HG02678 (cell line): ENCODE data around the gene PARD3.

Experiments
- ATAC-seq: cut with Tn5 transposase; IDR thresholded peaks from one replicate; pipeline ENCODE4 v1.9.1; 2021; ENCODE audit warnings: mild to moderate bottlenecking, moderate library complexity; ENCODE audit not compliant: unreplicated experiment

The PARD3 gene

DNA sequence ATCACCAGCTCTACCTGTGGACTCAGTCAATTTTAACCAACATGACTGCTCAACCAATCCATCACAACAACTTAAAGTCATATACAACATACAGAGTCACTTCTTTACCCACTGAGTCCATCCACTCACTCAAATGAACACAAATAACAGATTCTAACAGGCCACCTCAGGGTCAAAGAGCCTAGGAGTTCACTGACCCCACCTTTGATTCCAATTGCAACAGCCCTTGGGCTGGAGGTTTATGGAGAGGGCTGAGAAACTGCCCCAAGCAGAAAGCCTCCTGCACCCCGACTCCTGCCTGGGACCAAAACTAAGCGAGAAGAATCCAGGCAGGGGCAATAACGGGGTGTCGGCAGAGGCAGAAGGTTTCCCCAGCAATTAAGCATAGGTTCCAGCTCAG is 263.8 kb downstream of the PARD3 start:
- ATAC-seq, result no peak

GRCh38 chr10:34549953-34550352 is 265.1 kb downstream of the PARD3 start:
- no peak for ATAC-seq

GRCh38 chr10:34549001-34549400 is 266.1 kb downstream of the PARD3 start:
- no peak for ATAC-seq

GRCh38 chr10:34548466-34548865 is 266.6 kb downstream of the PARD3 start:
- no peak for ATAC-seq

- ATAC-seq, result no peak
Observed at GRCh38 chr10:34547695-34548094, 267.4 kb downstream of the PARD3 start.

- no peak for ATAC-seq
Observed at GRCh38 chr10:34547291-34547690, 267.8 kb downstream of the PARD3 start.

- ATAC-seq, result no peak
Observed at GRCh38 chr10:34544400-34544799, 270.7 kb downstream of the PARD3 start.

DNA sequence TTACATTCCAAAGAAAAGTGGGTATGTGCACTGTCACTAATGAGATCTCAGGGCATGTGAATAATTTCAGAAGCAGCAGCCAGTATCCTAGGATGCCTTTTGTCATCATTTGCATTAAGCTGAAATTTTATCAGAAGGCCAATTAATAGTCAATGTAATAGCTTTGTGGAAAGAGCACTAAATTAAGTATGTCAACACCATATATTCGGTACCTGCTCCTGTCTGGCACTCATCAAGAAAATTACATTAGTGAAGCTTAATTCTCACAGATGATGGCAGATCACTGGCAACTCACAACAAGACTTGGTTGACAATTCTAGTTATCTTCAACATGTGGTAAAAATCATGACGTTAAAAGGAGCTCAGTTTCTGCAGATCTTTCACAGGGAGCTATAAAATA is 271.4 kb downstream of the PARD3 start:
- ATAC-seq, result no peak

GRCh38 chr10:34540492-34540891 is 274.6 kb downstream of the PARD3 start:
- no peak for ATAC-seq

DNA sequence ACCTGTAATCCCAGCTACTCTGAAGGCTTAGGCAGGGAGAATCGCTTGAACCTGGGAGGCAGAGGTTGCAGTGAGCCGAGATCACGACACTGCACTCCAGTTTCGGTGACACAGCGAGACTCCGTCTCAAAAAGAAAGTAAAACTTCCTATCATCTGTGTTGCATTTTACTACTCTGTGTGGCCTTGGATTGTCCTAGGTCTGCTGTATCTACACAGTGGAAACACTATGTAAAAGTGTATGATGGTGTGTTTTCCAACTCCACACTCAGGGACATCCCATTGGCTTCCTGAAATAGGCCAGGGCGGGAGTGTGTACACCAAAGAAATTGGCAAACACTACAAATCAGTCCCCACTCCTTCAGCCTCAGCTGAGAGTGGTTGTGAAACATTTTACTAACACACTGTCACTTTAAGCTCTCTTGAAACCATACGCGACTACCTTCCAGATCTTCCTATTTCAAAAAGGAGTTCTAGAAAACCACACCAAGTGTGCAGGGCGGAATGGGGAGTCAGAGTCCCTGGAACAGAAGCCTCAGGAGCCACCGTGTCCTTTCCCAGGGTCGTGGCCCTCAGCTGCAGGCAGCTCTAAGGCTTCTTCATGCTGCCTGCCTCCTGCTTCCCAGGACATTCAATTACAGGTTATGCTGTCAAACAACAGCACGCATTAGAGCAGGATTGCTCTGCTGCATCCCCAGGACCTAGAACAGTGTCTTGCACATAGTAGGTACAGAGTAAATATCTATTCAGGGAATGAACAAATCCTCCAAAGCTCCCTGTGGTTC is 275.4 kb downstream of the PARD3 start:
- ATAC-seq, result peak; percentile 58

DNA sequence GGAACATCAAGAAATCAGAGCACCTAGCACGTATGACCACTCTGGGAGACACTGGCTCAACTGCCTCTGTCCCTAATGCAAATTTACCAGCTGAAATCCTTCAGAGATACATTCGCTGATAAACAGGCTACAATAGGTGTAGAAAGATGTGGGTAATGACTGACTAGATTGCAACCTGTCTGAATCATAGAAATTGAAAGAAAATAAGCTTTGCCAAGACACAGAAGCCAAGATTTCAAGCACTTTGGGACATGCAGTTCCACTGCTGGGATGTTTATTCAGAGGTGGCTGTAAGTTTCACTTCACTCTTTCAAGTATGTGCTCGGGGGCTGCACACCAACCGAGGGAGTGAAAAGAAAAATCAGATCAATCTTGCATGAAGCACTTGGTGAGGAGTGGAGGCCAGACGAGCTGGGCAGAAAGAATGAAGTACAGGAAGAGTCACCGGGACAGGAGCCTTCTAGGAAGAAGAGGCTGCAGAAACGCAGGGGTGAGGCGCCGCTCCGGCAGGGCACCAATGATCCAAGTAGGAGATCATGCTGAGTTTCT is 276.7 kb downstream of the PARD3 start:
- peak; percentile 45 for ATAC-seq

GRCh38 chr10:34537629-34538231 is 277.4 kb downstream of the PARD3 start:
- ATAC-seq, result peak; percentile 72

DNA sequence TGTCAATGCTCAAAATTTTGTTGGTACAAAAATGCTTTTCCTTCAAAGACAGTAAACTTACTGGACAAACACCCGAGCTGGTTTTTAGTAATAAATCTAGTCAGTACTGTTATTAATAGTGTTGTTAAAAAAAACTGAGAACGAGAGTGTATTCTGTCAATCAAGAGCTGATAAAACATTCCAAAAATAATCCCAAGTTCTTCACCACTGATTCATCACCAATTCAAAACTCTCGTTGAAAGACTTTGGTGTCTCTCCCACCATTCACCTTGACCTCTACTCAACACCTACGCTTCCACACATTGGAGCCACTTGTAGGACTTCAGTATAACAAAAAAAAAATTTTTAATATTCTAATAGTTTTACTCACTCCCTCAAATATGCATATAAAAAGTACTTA is 279.2 kb downstream of the PARD3 start:
- ATAC-seq, result no peak

GRCh38 chr10:34530778-34531177 is 284.3 kb downstream of the PARD3 start:
- ATAC-seq, result no peak

DNA sequence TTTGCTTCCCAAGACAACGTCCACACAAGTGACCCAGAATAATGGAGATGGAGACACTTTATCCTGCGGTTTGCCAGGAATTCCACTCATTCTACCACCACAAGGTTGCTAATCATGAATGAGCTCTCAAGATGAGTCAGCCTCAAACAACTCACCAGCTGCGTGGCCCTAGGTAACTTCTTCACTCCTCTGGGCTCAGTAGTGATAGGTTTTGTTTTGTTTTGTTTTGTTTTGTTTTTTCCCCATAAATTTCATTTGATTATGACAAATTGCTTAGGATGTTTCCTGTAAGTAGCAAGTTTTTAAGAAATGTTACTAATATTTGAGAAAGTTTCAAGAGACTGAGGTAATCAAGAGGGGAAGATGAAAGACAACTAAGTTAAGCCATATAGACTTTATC is 286.8 kb downstream of the PARD3 start:
- peak; percentile 64 for ATAC-seq

GRCh38 chr10:34526758-34527730 is 288.1 kb downstream of the PARD3 start:
- no peak for ATAC-seq

GRCh38 chr10:34526186-34526585 is 288.9 kb downstream of the PARD3 start:
- ATAC-seq, result no peak

GRCh38 chr10:34524369-34525091 is 290.6 kb downstream of the PARD3 start:
- peak; percentile 46 for ATAC-seq

GRCh38 chr10:34523017-34523767 is 291.9 kb downstream of the PARD3 start:
- no peak for ATAC-seq

- ATAC-seq, result peak; percentile 50
Observed at GRCh38 chr10:34522546-34522945, 292.6 kb downstream of the PARD3 start.
